ENCODE data around the gene DUOX1. TPM values are rescaled to one million over a fixed set of nuclear protein-coding genes. Genes with fewer than 3 reads are reported as not detected.

DUOX1 gene
- total RNA-seq, 1 experiment from 2014 or later, result 19.6 TPM

- Histone ChIP-seq H3K27ac (ENCODE audit: low read depth, low read length) (no peak overlapping the region; the same call in 1 of the 2 replicates), H3K36me3 (ENCODE audit: control insufficient read depth in 1 of 2, insufficient read depth in 2 of 2, low read length in 2 of 2) (no peaks in the 10 kb centered on the region), H3K9me3 (ENCODE audit: control insufficient read depth in 1 of 2, insufficient read depth in 1 of 2, low read depth in 1 of 2, low read length in 2 of 2) (no peaks in the 10 kb centered on the region), H3K4me3 (replicated peaks in 1 of 2; ENCODE audit: low read depth in 1 of 2, low read length in 2 of 2) (no peak overlapping the region), H3K9ac (ENCODE audit: low read length) (no peak overlapping the region), H3K9me2 (ENCODE audit: insufficient read depth) (no peaks in the 10 kb centered on the region), H3K4me1 (ENCODE audit: control insufficient read depth in 1 of 2, insufficient read depth in 2 of 2, low read length in 2 of 2) (peaks cover 12 to 41% of the 10 kb centered on the region in 2 experiments), H4K20me1 (ENCODE audit: insufficient read depth) (no peaks in the 10 kb centered on the region), H3K4me2 (ENCODE audit: low read length) (peak overlapping the region; percentile 50), H3K27me3 (ENCODE audit: insufficient read depth, low read length) (no peaks in the 10 kb centered on the region), H2AFZ (ENCODE audit: low read depth, low read length, poor library complexity, severe bottlenecking) (no peak overlapping the region), H3K79me2 (ENCODE audit: insufficient read depth, low read length) (no peaks in the 10 kb centered on the region)
- DNase-seq (ENCODE audit: low read depth, low spot score), result peak; percentile 60
- intact Hi-C loops (cut with micrococcal nuclease), result no loop called here
- CTCF ChIA-PET, result interaction anchor here (0.7 to 2.7 kb wide), 9 partner anchors 11 to 278 kb away, joined by 3 to 13 read pairs (median 3); a partner anchor contains a TSS
- POLR2A ChIA-PET, result no interaction called here
- no TSS peak for BruUV-seq (replicated peaks)
- TF ChIP-seq EZH2 (IDR thresholded peaks at IDR 0.05), result no peak
- TF ChIP-seq RAD21 (IDR thresholded peaks at IDR 0.05; ENCODE audit: low read depth), result peak; percentile 56
- peak; percentile 67 to 91 (median 83) for TF ChIP-seq CTCF (IDR thresholded peaks at IDR 0.05 in 2 of 3, conservative IDR thresholded peaks at IDR 0.05 in 1 of 3; ENCODE audit: borderline replicate concordance in 1 of 3, insufficient read depth in 1 of 3, low read depth in 2 of 3, low read length in 2 of 3)
- ATAC-seq, result peak; percentile 84
- RAD21 ChIA-PET (ENCODE audit: low non-redundant PET in 1 of 2, low total read pairs in 2 of 2, uncharacterized antibody in 2 of 2, unreplicated experiment in 2 of 2), result no interaction called here
These were observed 49.6 kb downstream of the DUOX1 start for GRCh38 chr15:45179221-45179985.

GRCh38 chr15:45180201-45180600 is 50.4 kb downstream of the DUOX1 start:
- H3K9me3 ChIP-seq (ENCODE audit: control insufficient read depth in 1 of 2, insufficient read depth in 1 of 2, low read depth in 1 of 2, low read length in 2 of 2), result no peaks in the 10 kb centered on the region
- peak overlapping the region; percentile 15; the same call in 1 of the 2 replicates for H3K4me2 ChIP-seq (ENCODE audit: low read length)
- ChIA-PET POLR2A (no interaction called here), RAD21 (ENCODE audit: low non-redundant PET in 1 of 2, low total read pairs in 2 of 2, uncharacterized antibody in 2 of 2, unreplicated experiment in 2 of 2) (interaction anchor here in 1 of 2 experiments (0.9 kb wide), 1 partner anchor 1669 kb away, joined by 3 read pairs; no protein-coding TSS in a partner anchor), CTCF (interaction anchor here (0.7 to 2.7 kb wide), 9 partner anchors 17 to 277 kb away, joined by 3 to 13 read pairs (median 4); a partner anchor contains a TSS)
- ATAC-seq (peak; percentile 37), DNase-seq (ENCODE audit: low read depth, low spot score) (no peak)
- no peaks in the 10 kb centered on the region for H3K9me2 ChIP-seq (ENCODE audit: insufficient read depth)
- H3K27me3 ChIP-seq (ENCODE audit: insufficient read depth, low read length), result no peaks in the 10 kb centered on the region
- BruUV-seq (replicated peaks), result no TSS peak
- H2AFZ ChIP-seq (ENCODE audit: low read depth, low read length, poor library complexity, severe bottlenecking), result no peak overlapping the region
- intact Hi-C loops (cut with micrococcal nuclease), result no loop called here
- no peak overlapping the region for H3K9ac ChIP-seq (ENCODE audit: low read length)
- no peaks in the 10 kb centered on the region for H4K20me1 ChIP-seq (ENCODE audit: insufficient read depth)
- no peaks in the 10 kb centered on the region for H3K36me3 ChIP-seq (ENCODE audit: control insufficient read depth in 1 of 2, insufficient read depth in 2 of 2, low read length in 2 of 2)
- peaks cover 12 to 41% of the 10 kb centered on the region in 2 experiments for H3K4me1 ChIP-seq (ENCODE audit: control insufficient read depth in 1 of 2, insufficient read depth in 2 of 2, low read length in 2 of 2)
- no peak overlapping the region for H3K4me3 ChIP-seq (replicated peaks in 1 of 2; ENCODE audit: low read depth in 1 of 2, low read length in 2 of 2)
- no peak overlapping the region for H3K27ac ChIP-seq (ENCODE audit: low read depth, low read length)
- no peaks in the 10 kb centered on the region for H3K79me2 ChIP-seq (ENCODE audit: insufficient read depth, low read length)
- TF ChIP-seq EZH2phosphoT487 (IDR thresholded peaks at IDR 0.05; ENCODE audit: borderline replicate concordance) (no peak), EZH2 (IDR thresholded peaks at IDR 0.05) (no peak), ELF1 (IDR thresholded peaks at IDR 0.05; ENCODE audit: borderline replicate concordance, low read depth) (no peak)

Data from HCT116 (cell line).